GM19035 (cell line): Measurements from ENCODE around the gene MOCS2.

Experiments used
- ATAC-seq: cut with Tn5 transposase; IDR thresholded peaks from one replicate; pipeline ENCODE4 v1.9.1; 2021; ENCODE audit not compliant: unreplicated experiment

Gene MOCS2

GRCh38 chr5:53053364-53053763, 56.2 kb downstream of the MOCS2 start:
- no peak for ATAC-seq

- ATAC-seq = no peak
Measured at GRCh38 chr5:53052499-53052898, 57.1 kb downstream of the MOCS2 start.

GRCh38 chr5:53048248-53048647, 61.3 kb downstream of the MOCS2 start:
- ATAC-seq = no peak
